Measurements from ENCODE around the gene ZEB2. TPM values are rescaled to one million over a fixed set of nuclear protein-coding genes. Genes with fewer than 3 reads are reported as not detected.

ZEB2 gene
- total RNA-seq, 1 experiment from 2014 or later, result 1.2 TPM

DNA sequence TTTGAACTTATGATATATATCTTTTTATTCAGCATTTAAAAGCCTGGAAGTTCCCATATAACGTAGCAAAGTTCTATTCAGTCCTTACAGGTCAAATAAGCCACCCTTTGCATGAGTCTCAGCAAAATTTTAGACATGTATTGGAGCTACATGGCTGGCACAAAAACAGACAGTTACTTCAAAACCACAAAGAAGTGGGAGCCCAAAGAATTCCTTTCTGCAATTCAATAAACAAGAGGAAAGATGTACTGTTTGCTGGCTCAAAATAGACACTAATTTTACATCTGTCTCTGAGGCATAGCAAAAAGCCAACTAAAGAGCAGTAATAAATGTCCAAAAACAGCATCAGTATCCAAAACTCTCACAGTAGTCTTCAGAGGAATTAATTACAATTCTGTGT, 87.0 kb downstream of the ZEB2 start:
- no peak overlapping the region for H4K8ac ChIP-seq (replicated peaks; ENCODE audit: insufficient read length, low read depth, low read length)
- H3K4me2 ChIP-seq (ENCODE audit: insufficient read depth, insufficient read length, low read length), result no peak overlapping the region
- no peak overlapping the region for H4K91ac ChIP-seq (ENCODE audit: insufficient read length, low read depth, low read length)
- H3T11ph ChIP-seq (ENCODE audit: low read length), result no peak overlapping the region
- H3K23ac ChIP-seq (ENCODE audit: insufficient read length, low read depth, low read length), result no peak overlapping the region
- no peak overlapping the region for H2BK15ac ChIP-seq (ENCODE audit: low read depth, low read length)
- H2AK5ac ChIP-seq (ENCODE audit: insufficient read length, low read length), result no peak overlapping the region
- no peaks in the 10 kb centered on the region for H3K23me2 ChIP-seq (ENCODE audit: insufficient read length, low read depth, low read length, poor library complexity, severe bottlenecking)
- no peak overlapping the region for H2BK20ac ChIP-seq (ENCODE audit: low read depth, low read length, poor library complexity, severe bottlenecking)
- no peak for DNase-seq
- H3K56ac ChIP-seq (ENCODE audit: insufficient read length, low read depth, low read length), result no peak overlapping the region
- H3K4me1 ChIP-seq (ENCODE audit: insufficient read depth, low read length), result no peaks in the 10 kb centered on the region
- no peak overlapping the region for H3K27ac ChIP-seq (ENCODE audit: insufficient read length, low read depth, low read length)
- no peak overlapping the region for H2BK120ac ChIP-seq (ENCODE audit: low read depth, low read length, poor library complexity, severe bottlenecking)
- H3K14ac ChIP-seq (ENCODE audit: insufficient read depth, low read length), result no peak overlapping the region
- TF ChIP-seq, protein P1, sequence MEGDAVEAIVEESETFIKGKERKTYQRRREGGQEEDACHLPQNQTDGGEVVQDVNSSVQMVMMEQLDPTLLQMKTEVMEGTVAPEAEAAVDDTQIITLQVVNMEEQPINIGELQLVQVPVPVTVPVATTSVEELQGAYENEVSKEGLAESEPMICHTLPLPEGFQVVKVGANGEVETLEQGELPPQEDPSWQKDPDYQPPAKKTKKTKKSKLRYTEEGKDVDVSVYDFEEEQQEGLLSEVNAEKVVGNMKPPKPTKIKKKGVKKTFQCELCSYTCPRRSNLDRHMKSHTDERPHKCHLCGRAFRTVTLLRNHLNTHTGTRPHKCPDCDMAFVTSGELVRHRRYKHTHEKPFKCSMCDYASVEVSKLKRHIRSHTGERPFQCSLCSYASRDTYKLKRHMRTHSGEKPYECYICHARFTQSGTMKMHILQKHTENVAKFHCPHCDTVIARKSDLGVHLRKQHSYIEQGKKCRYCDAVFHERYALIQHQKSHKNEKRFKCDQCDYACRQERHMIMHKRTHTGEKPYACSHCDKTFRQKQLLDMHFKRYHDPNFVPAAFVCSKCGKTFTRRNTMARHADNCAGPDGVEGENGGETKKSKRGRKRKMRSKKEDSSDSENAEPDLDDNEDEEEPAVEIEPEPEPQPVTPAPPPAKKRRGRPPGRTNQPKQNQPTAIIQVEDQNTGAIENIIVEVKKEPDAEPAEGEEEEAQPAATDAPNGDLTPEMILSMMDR (conservative IDR thresholded peaks at IDR 0.05), result no peak
- H3K9ac ChIP-seq (ENCODE audit: extremely low read depth, insufficient read length, low read length), result no peak overlapping the region
- Mint-ChIP-seq H3K9me3 (no peaks in the 10 kb centered on the region; a peak in 1 of 5 replicates), H3K4me1 (peaks cover 9 to 10% of the 10 kb centered on the region in 2 experiments), H3K36me3 (ENCODE audit: insufficient read depth in 1 of 3, low read depth in 3 of 3) (0 out of 7 replicates have a peak, but pooled peaks cover 0 to 1% (median 0%) of the 10 kb centered on the region in 3 experiments), H3K27ac (no peak overlapping the region), H3K4me3 (no peak overlapping the region), H3K27me3 (ENCODE audit: low read depth) (peaks cover 2% of the 10 kb centered on the region; the same call in 1 of the 2 replicates)
- no peak overlapping the region for H3K18ac ChIP-seq (ENCODE audit: insufficient read length, low read depth, low read length)
- no peak overlapping the region for H4K5ac ChIP-seq (ENCODE audit: insufficient read length, low read depth, low read length)
- no peaks in the 10 kb centered on the region for H4K20me1 ChIP-seq (ENCODE audit: control insufficient read depth, insufficient read depth, insufficient read length)
- H3K27me3 ChIP-seq (ENCODE audit: insufficient read depth, low read length), result no peaks in the 10 kb centered on the region
- WGBS (ENCODE audit: extremely low coverage, insufficient read length, low lambda C conversion rate), result no CpG with 5 or more reads among the region's 1 CpG
- no peaks in the 10 kb centered on the region for H3K9me3 ChIP-seq (ENCODE audit: control insufficient read depth, low read depth, low read length)
- H2AFZ ChIP-seq (ENCODE audit: low read length), result no peak overlapping the region
- no peak overlapping the region for H3K4ac ChIP-seq (ENCODE audit: low read depth, low read length)
- no peak overlapping the region for H2BK5ac ChIP-seq (ENCODE audit: insufficient read length, low read length)
- H3K79me2 ChIP-seq (ENCODE audit: insufficient read depth, low read length), result no peaks in the 10 kb centered on the region
- no peaks in the 10 kb centered on the region for H3K79me1 ChIP-seq (ENCODE audit: insufficient read depth, low read depth, low read length, poor library complexity, severe bottlenecking)
- H2BK12ac ChIP-seq (ENCODE audit: insufficient read length, low read depth, low read length), result no peak overlapping the region

Data from H9 (cell line).